Panc1 (cell line): ENCODE results near the gene GAL3ST3. TPM values are rescaled to one million over a fixed set of nuclear protein-coding genes. Genes with fewer than 3 reads are reported as not detected.

Experiments
- ATAC-seq: fragments of 200-7000 bp; cut with Tn5 transposase; 2 replicates; pipeline ENCODE4 v1.9.1; 2020; ENCODE audit warnings: mild to moderate bottlenecking, moderate library complexity
- BruUV-seq: library from RNA; stranded (reverse); fragments of 400-500 nt; replicated peaks from 2 replicates; lab custom pipeline; 2021; lab: Mats Ljungman, UMichigan
- CTCF ChIA-PET: fragments of 300-600 bp; sonication (Branson Sonifier 250); formaldehyde crosslinking; loops from one replicate; lab custom pipeline; 2022; ENCODE audit warnings: antibody characterized with exemption; lab: Charles Lee
- POLR2A ChIA-PET: fragments of 300-600 bp; sonication (Branson Sonifier 250); formaldehyde crosslinking; loops from one replicate; lab custom pipeline; 2022; ENCODE audit warnings: antibody characterized with exemption; lab: Charles Lee
- DNase-seq: peaks from one replicate; pipeline ENCODE4 v3.0.0-alpha.2; 2010; ENCODE audit warnings: low read depth, low spot score
- H3K27ac ChIP-seq: 2 replicates; pipeline ENCODE4 v1.5.1; 2011; ENCODE audit warnings: mild to moderate bottlenecking, low read length, inconsistent platforms
- H3K27me3 ChIP-seq: fragments of 200-500 bp; sonication (Bioruptor generic); 2 replicates; pipeline ENCODE4 v1.6.0; 2014; ENCODE audit warnings: low read length, inconsistent platforms; ENCODE audit not compliant: control insufficient read depth, insufficient read depth
- H3K36me3 ChIP-seq: fragments of 200-500 bp; sonication (Bioruptor generic); 2 replicates; pipeline ENCODE4 v1.5.1; 2014; ENCODE audit warnings: inconsistent platforms, mild to moderate bottlenecking, low read length, moderate library complexity; ENCODE audit not compliant: control insufficient read depth, insufficient read depth
- H3K4me1 ChIP-seq: 2 replicates; pipeline ENCODE4 v1.5.1; 2011; ENCODE audit warnings: inconsistent platforms, mild to moderate bottlenecking, low read length, moderate library complexity; ENCODE audit not compliant: control insufficient read depth, insufficient read depth
- H3K4me3 ChIP-seq, 2 experiments: 2 replicates each; pipeline ENCODE4 v1.5.1; 2011 to 2012; ENCODE audit warnings: low read depth in 2 of 2, low read length in 2 of 2, mild to moderate bottlenecking in 2 of 2, inconsistent platforms in 1 of 2, moderate library complexity in 1 of 2
- H3K9me3 ChIP-seq: fragments of 200-500 bp; sonication (Bioruptor generic); 2 replicates; pipeline ENCODE4 v1.5.1; 2014; ENCODE audit warnings: low read depth, mild to moderate bottlenecking, inconsistent platforms, low read length, moderate library complexity; ENCODE audit not compliant: control insufficient read depth, insufficient read depth
- POLR2AphosphoS5 ChIP-seq: IDR thresholded peaks from 2 replicates; pipeline ENCODE4 v1.6.1; 2012; ENCODE audit warnings: mild to moderate bottlenecking, low read depth, low read length, moderate library complexity
- SIN3A ChIP-seq: IDR thresholded peaks from 2 replicates; pipeline ENCODE4 v1.6.1; 2012; ENCODE audit warnings: low read depth, mild to moderate bottlenecking, low read length, moderate library complexity, borderline replicate concordance; ENCODE audit not compliant: insufficient read depth
- TCF7L2 ChIP-seq: IDR thresholded peaks from 2 replicates; pipeline ENCODE4 v1.6.1; 2011; ENCODE audit warnings: mild to moderate bottlenecking, low read depth, low read length, inconsistent platforms
- in situ Hi-C: cut with HindIII; loops from 2 replicates; pipeline ENCODE4 v1.10.0; 2016; ENCODE audit warnings: low sequenced_read_pairs, low pct_unique_long_range_greater_than_20kb
- intact Hi-C: fragments of 100-400 bp; cut with micrococcal nuclease; formaldehyde crosslinking; loops from one replicate; pipeline ENCODE4 v1.10.0; 2022; ENCODE audit not compliant: unreplicated experiment
- total RNA-seq: library from RNA; stranded (reverse); gene quantifications from one replicate; pipeline ENCODE4 v1.2.1, GENCODE V29; 2021; ENCODE audit not compliant: unreplicated experiment
- TF ChIP-seq, protein P1 (sequence below): fragments of 450-650 bp; IDR thresholded peaks from 2 replicates; pipeline ENCODE4 v1.5.1; 2017; ENCODE audit warnings: mild to moderate bottlenecking
- TF ChIP-seq, protein P2 (sequence below), 2 experiments: IDR thresholded peaks; 2 replicates each; pipeline ENCODE4 v1.6.1; 2011 to 2012; ENCODE audit warnings: low read depth in 2 of 2, control low read depth in 1 of 2, low read length in 1 of 2, mild to moderate bottlenecking in 1 of 2, moderate library complexity in 1 of 2; ENCODE audit not compliant: insufficient read depth in 1 of 2

GAL3ST3 gene
- total RNA-seq, 1 experiment from 2014 or later = not detected

GRCh38 chr11:66075273-66075672 lies 26.3 kb upstream of the GAL3ST3 start:
- Histone ChIP-seq H3K36me3 (no peaks in the 10 kb centered on the region), H3K27me3 (no peaks in the 10 kb centered on the region), H3K4me1 (peaks cover 27% of the 10 kb centered on the region), H3K27ac (no peak overlapping the region), H3K4me3 (no peak overlapping the region), H3K9me3 (no peaks in the 10 kb centered on the region)
- TF ChIP-seq SIN3A = no peak
- no peak for TF ChIP-seq TCF7L2
- no peak for TF ChIP-seq POLR2AphosphoS5
- TF ChIP-seq, protein P1, sequence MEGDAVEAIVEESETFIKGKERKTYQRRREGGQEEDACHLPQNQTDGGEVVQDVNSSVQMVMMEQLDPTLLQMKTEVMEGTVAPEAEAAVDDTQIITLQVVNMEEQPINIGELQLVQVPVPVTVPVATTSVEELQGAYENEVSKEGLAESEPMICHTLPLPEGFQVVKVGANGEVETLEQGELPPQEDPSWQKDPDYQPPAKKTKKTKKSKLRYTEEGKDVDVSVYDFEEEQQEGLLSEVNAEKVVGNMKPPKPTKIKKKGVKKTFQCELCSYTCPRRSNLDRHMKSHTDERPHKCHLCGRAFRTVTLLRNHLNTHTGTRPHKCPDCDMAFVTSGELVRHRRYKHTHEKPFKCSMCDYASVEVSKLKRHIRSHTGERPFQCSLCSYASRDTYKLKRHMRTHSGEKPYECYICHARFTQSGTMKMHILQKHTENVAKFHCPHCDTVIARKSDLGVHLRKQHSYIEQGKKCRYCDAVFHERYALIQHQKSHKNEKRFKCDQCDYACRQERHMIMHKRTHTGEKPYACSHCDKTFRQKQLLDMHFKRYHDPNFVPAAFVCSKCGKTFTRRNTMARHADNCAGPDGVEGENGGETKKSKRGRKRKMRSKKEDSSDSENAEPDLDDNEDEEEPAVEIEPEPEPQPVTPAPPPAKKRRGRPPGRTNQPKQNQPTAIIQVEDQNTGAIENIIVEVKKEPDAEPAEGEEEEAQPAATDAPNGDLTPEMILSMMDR = no peak
- TF ChIP-seq, protein P2, sequence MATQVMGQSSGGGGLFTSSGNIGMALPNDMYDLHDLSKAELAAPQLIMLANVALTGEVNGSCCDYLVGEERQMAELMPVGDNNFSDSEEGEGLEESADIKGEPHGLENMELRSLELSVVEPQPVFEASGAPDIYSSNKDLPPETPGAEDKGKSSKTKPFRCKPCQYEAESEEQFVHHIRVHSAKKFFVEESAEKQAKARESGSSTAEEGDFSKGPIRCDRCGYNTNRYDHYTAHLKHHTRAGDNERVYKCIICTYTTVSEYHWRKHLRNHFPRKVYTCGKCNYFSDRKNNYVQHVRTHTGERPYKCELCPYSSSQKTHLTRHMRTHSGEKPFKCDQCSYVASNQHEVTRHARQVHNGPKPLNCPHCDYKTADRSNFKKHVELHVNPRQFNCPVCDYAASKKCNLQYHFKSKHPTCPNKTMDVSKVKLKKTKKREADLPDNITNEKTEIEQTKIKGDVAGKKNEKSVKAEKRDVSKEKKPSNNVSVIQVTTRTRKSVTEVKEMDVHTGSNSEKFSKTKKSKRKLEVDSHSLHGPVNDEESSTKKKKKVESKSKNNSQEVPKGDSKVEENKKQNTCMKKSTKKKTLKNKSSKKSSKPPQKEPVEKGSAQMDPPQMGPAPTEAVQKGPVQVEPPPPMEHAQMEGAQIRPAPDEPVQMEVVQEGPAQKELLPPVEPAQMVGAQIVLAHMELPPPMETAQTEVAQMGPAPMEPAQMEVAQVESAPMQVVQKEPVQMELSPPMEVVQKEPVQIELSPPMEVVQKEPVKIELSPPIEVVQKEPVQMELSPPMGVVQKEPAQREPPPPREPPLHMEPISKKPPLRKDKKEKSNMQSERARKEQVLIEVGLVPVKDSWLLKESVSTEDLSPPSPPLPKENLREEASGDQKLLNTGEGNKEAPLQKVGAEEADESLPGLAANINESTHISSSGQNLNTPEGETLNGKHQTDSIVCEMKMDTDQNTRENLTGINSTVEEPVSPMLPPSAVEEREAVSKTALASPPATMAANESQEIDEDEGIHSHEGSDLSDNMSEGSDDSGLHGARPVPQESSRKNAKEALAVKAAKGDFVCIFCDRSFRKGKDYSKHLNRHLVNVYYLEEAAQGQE (IDR thresholded peaks at IDR 0.05; ENCODE audit: insufficient read depth in 1 of 2, low read depth in 2 of 2, low read length in 1 of 2) = no peak
- ATAC-seq (no peak), DNase-seq (no peak)
- ChIA-PET POLR2A (no interaction called here), CTCF (interaction anchor here (1.0 kb wide), 1 partner anchor 31 kb away, joined by 7 read pairs; no protein-coding TSS in a partner anchor)
- no TSS peak for BruUV-seq
- in situ Hi-C loops = no loop called here
- intact Hi-C loops = no loop called here

- no peak for DNase-seq
- Histone ChIP-seq H3K4me1 (peaks cover 22% of the 10 kb centered on the region), H3K27me3 (no peaks in the 10 kb centered on the region), H3K9me3 (no peaks in the 10 kb centered on the region), H3K36me3 (no peaks in the 10 kb centered on the region), H3K27ac (no peak overlapping the region), H3K4me3 (no peak overlapping the region)
- POLR2A ChIA-PET = no interaction called here
- intact Hi-C loops (no loop called here), in situ Hi-C loops (no loop called here)
- BruUV-seq = no TSS peak
- TF ChIP-seq, protein P2 (IDR thresholded peaks at IDR 0.05; ENCODE audit: insufficient read depth in 1 of 2, low read depth in 2 of 2, low read length in 1 of 2) = no peak
- TF ChIP-seq SIN3A (no peak), POLR2AphosphoS5 (no peak), TCF7L2 (no peak)
- TF ChIP-seq, protein P1 = no peak
- no peak for ATAC-seq
- CTCF ChIA-PET = no interaction called here
Measured at GRCh38 chr11:66073669-66074068, 24.7 kb upstream of the GAL3ST3 start.
